GM23338 (cell line): ENCODE results near the gene SLC29A2. TPM values are rescaled to one million over a fixed set of nuclear protein-coding genes. Genes with fewer than 3 reads are reported as not detected.

Source experiments
- ATAC-seq: fragments of 200-7000 bp; cut with Tn5 transposase; 3 replicates; pipeline ENCODE4 v1.9.1; 2020
- DNase-seq: peaks from one replicate; pipeline ENCODE4 v3.0.0-alpha.2; 2015; ENCODE audit warnings: low spot score
- H2AFZ ChIP-seq: fragments of 200-600 bp; sonication (generic); 2 replicates; pipeline ENCODE4 v1.8.0; 2016; ENCODE audit warnings: antibody characterized with exemption, mild to moderate bottlenecking, moderate library complexity
- H3F3A ChIP-seq: fragments of 200-600 bp; sonication (generic); replicated peaks from 2 replicates; pipeline ENCODE4 v1.8.0; 2017; ENCODE audit warnings: antibody characterized with exemption, mixed run types, low read depth
- H3K27ac ChIP-seq: fragments of 200-600 bp; sonication (generic); 2 replicates; pipeline ENCODE4 v1.6.1; 2016; ENCODE audit warnings: low read depth
- H3K27me3 ChIP-seq: fragments of 200-600 bp; sonication (generic); 2 replicates; pipeline ENCODE4 v1.8.0; 2016; ENCODE audit warnings: mild to moderate bottlenecking, mixed run types, moderate library complexity; ENCODE audit not compliant: insufficient read depth
- H3K36me3 ChIP-seq: fragments of 200-600 bp; sonication (generic); 2 replicates; pipeline ENCODE4 v1.8.0; 2016; ENCODE audit warnings: mild to moderate bottlenecking; ENCODE audit not compliant: insufficient read depth
- H3K4me1 ChIP-seq: fragments of 200-600 bp; sonication (generic); 2 replicates; pipeline ENCODE4 v1.8.0; 2016; ENCODE audit warnings: mild to moderate bottlenecking, moderate library complexity; ENCODE audit not compliant: insufficient read depth
- H3K4me2 ChIP-seq: fragments of 200-600 bp; sonication (generic); 2 replicates; pipeline ENCODE4 v1.7.1; 2017; ENCODE audit warnings: mixed run types
- H3K4me3 ChIP-seq: fragments of 200-600 bp; sonication (generic); 2 replicates; pipeline ENCODE4 v1.6.1; 2016; ENCODE audit warnings: mixed run types
- H3K79me2 ChIP-seq: fragments of 200-600 bp; sonication (generic); replicated peaks from 2 replicates; pipeline ENCODE4 v1.8.0; 2017; ENCODE audit warnings: mild to moderate bottlenecking; ENCODE audit not compliant: insufficient read depth
- H3K9me2 ChIP-seq: fragments of 200-600 bp; sonication (generic); 2 replicates; pipeline ENCODE4 v1.8.0; 2017; ENCODE audit not compliant: insufficient read depth
- H4K20me1 ChIP-seq: fragments of 200-600 bp; sonication (generic); replicated peaks from 2 replicates; pipeline ENCODE4 v1.8.0; 2017; ENCODE audit warnings: mild to moderate bottlenecking; ENCODE audit not compliant: insufficient read depth
- H3K27ac Mint-ChIP-seq: 2 replicates; pipeline ENCODE4 v1.8.0; 2020; ENCODE audit warnings: inconsistent platforms, mild to moderate bottlenecking, moderate library complexity, mixed read lengths
- H3K27me3 Mint-ChIP-seq: 3 replicates; pipeline ENCODE4 v1.8.0; 2022; ENCODE audit warnings: low read depth, mild to moderate bottlenecking, moderate library complexity, mixed read lengths, inconsistent platforms; ENCODE audit not compliant: insufficient read depth, poor library complexity
- H3K36me3 Mint-ChIP-seq: 3 replicates; pipeline ENCODE4 v1.8.0; 2021; ENCODE audit warnings: low read depth, mild to moderate bottlenecking, inconsistent platforms, moderate library complexity, mixed read lengths
- H3K4me1 Mint-ChIP-seq: 3 replicates; pipeline ENCODE4 v1.8.0; 2020; ENCODE audit warnings: mild to moderate bottlenecking, inconsistent platforms, mixed read lengths
- H3K4me3 Mint-ChIP-seq: 3 replicates; pipeline ENCODE4 v1.8.0; 2021; ENCODE audit warnings: moderate library complexity, mild to moderate bottlenecking, inconsistent platforms, mixed read lengths
- H3K9me3 Mint-ChIP-seq: 3 replicates; pipeline ENCODE4 v1.8.0; 2020; ENCODE audit warnings: moderate library complexity, mild to moderate bottlenecking, inconsistent platforms, mixed read lengths
- CREB1 ChIP-seq: fragments of 250-450 bp; sonication (Bioruptor Pico); IDR thresholded peaks from 2 replicates; pipeline ENCODE4 v1.5.0; 2020; ENCODE audit warnings: low read depth, mild to moderate bottlenecking, moderate library complexity
- EZH2 ChIP-seq: fragments of 200-600 bp; sonication (generic); IDR thresholded peaks from one replicate; pipeline ENCODE4 v1.8.0; 2017; ENCODE audit warnings: antibody characterized with exemption, mild to moderate bottlenecking, low read depth; ENCODE audit not compliant: unreplicated experiment
- EZH2phosphoT487 ChIP-seq: fragments of 200-600 bp; sonication (generic); IDR thresholded peaks from one replicate; pipeline ENCODE4 v1.8.1; 2018; ENCODE audit warnings: antibody characterized with exemption; ENCODE audit not compliant: unreplicated experiment
- JUNB ChIP-seq: IDR thresholded peaks from one replicate; pipeline ENCODE4 v1.6.1; 2016; ENCODE audit warnings: antibody characterized with exemption; ENCODE audit not compliant: unreplicated experiment
- NANOG ChIP-seq: IDR thresholded peaks from 2 replicates; pipeline ENCODE4 v1.6.1; 2016; ENCODE audit warnings: antibody characterized with exemption, borderline replicate concordance
- POLR2AphosphoS5 ChIP-seq: IDR thresholded peaks from 2 replicates; pipeline ENCODE4 v1.6.1; 2016; ENCODE audit warnings: antibody characterized with exemption, low read depth
- STAT1 ChIP-seq: IDR thresholded peaks from one replicate; pipeline ENCODE4 v1.6.1; 2016; ENCODE audit warnings: antibody characterized with exemption; ENCODE audit not compliant: unreplicated experiment
- ZNF114 ChIP-seq: fragments of 250-450 bp; sonication (Bioruptor Pico); IDR thresholded peaks from 2 replicates; pipeline ENCODE4 v1.5.0; 2020; ENCODE audit warnings: mild to moderate bottlenecking, moderate library complexity
- ZNF331 ChIP-seq: fragments of 250-450 bp; sonication (Bioruptor Pico); IDR thresholded peaks from 2 replicates; pipeline ENCODE4 v1.5.0; 2020; ENCODE audit warnings: low read depth, mild to moderate bottlenecking, moderate library complexity
- polyA plus RNA-seq: library from polyadenylated mRNA; unstranded; fragments of >200 nt; fragmentation: Nextera tagmentation; extraction: Ambion mirVana; gene quantifications from 2 replicates; pipeline ENCODE4 v1.2.1, GENCODE V29; 2016
- total RNA-seq: library from RNA; depleted of rRNA; stranded (reverse); fragments of >200 nt; shearing (Covaris generic); gene quantifications from 2 replicates; pipeline ENCODE4 v1.2.3, GENCODE V29; 2014
- TF ChIP-seq, protein P1 (sequence below): IDR thresholded peaks from 2 replicates; pipeline ENCODE4 v1.6.1; 2016; ENCODE audit warnings: antibody characterized with exemption
- TF ChIP-seq, protein P2 (sequence below): IDR thresholded peaks from one replicate; pipeline ENCODE4 v1.6.1; 2018; ENCODE audit warnings: antibody characterized with exemption; ENCODE audit not compliant: unreplicated experiment
- TF ChIP-seq, protein P3 (sequence below), 2 experiments: fragments of 200-600 bp in 1 of 2; sonication (generic) in 1 of 2; conservative IDR thresholded peaks; 2 replicates each; pipeline versions ENCODE4 v1.5.1 to v1.6.1; 2016 to 2017; ENCODE audit warnings: antibody characterized with exemption in 2 of 2, low read depth in 2 of 2, mild to moderate bottlenecking in 2 of 2, moderate library complexity in 1 of 2
- TF ChIP-seq, protein P4 (sequence below): fragments of 250-450 bp; sonication (Bioruptor Pico); IDR thresholded peaks from 2 replicates; pipeline ENCODE4 v1.5.0; 2020; ENCODE audit warnings: mild to moderate bottlenecking, moderate library complexity

The SLC29A2 gene
- total and polyA plus RNA-seq, 2 experiments from 2014 or later, result 26.0 to 31.1 TPM

DNA sequence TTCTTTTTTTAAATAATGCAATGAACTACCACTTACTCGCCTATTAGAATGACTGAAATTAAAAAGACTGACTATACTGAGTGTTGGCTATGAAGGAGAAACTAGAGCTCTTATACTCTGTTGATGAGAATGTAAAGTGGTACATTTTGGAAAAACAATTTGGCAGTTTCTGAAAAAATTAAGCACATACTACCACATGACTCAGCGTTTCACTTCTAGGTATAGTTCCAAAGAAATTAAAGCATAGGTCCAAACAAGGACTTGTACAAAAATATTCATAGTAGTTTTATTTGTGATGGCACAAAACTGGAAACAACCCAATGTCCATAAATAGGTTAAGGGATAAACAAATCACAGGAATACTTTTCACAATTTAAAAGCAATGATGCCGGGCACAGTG is 22.4 kb upstream of the SLC29A2 start (continued):
- TF ChIP-seq POLR2AphosphoS5, result no peak
- TF ChIP-seq, protein P1, sequence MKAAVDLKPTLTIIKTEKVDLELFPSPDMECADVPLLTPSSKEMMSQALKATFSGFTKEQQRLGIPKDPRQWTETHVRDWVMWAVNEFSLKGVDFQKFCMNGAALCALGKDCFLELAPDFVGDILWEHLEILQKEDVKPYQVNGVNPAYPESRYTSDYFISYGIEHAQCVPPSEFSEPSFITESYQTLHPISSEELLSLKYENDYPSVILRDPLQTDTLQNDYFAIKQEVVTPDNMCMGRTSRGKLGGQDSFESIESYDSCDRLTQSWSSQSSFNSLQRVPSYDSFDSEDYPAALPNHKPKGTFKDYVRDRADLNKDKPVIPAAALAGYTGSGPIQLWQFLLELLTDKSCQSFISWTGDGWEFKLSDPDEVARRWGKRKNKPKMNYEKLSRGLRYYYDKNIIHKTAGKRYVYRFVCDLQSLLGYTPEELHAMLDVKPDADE, result no peak
- TF ChIP-seq, protein P2, sequence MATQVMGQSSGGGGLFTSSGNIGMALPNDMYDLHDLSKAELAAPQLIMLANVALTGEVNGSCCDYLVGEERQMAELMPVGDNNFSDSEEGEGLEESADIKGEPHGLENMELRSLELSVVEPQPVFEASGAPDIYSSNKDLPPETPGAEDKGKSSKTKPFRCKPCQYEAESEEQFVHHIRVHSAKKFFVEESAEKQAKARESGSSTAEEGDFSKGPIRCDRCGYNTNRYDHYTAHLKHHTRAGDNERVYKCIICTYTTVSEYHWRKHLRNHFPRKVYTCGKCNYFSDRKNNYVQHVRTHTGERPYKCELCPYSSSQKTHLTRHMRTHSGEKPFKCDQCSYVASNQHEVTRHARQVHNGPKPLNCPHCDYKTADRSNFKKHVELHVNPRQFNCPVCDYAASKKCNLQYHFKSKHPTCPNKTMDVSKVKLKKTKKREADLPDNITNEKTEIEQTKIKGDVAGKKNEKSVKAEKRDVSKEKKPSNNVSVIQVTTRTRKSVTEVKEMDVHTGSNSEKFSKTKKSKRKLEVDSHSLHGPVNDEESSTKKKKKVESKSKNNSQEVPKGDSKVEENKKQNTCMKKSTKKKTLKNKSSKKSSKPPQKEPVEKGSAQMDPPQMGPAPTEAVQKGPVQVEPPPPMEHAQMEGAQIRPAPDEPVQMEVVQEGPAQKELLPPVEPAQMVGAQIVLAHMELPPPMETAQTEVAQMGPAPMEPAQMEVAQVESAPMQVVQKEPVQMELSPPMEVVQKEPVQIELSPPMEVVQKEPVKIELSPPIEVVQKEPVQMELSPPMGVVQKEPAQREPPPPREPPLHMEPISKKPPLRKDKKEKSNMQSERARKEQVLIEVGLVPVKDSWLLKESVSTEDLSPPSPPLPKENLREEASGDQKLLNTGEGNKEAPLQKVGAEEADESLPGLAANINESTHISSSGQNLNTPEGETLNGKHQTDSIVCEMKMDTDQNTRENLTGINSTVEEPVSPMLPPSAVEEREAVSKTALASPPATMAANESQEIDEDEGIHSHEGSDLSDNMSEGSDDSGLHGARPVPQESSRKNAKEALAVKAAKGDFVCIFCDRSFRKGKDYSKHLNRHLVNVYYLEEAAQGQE, result no peak

DNA sequence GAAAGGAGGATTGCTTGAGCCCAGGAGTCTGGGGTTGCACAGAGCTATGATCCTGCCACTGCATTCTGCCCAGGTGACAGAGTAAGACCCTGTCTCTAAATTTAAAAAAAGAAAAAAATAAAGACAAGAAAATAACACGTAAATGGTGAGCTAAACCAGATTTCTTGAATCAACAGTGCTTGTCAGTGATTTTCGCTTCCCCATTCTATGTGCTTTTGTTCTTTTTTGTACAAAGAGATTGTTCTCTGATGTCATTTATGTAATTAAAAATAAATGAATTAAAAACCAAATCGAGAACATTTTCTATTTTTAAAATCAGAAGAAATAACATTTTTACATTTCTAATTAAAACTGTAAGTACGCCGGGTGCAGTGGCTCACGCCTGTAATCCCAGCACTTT is 19.8 kb upstream of the SLC29A2 start:
- no peaks in the 10 kb centered on the region; the same call in 2 of the 3 replicates for H3K36me3 Mint-ChIP-seq
- H3K4me3 Mint-ChIP-seq, result no peak overlapping the region
- TF ChIP-seq STAT1, result no peak
- no peak for TF ChIP-seq ZNF114 (CRISPR knock-in tag)
- TF ChIP-seq ZNF331 (CRISPR knock-in tag), result no peak
- TF ChIP-seq EZH2, result no peak
- TF ChIP-seq NANOG, result no peak
- no peak for TF ChIP-seq JUNB
- TF ChIP-seq EZH2phosphoT487, result no peak
- no peak for TF ChIP-seq CREB1
- TF ChIP-seq, protein P3, sequence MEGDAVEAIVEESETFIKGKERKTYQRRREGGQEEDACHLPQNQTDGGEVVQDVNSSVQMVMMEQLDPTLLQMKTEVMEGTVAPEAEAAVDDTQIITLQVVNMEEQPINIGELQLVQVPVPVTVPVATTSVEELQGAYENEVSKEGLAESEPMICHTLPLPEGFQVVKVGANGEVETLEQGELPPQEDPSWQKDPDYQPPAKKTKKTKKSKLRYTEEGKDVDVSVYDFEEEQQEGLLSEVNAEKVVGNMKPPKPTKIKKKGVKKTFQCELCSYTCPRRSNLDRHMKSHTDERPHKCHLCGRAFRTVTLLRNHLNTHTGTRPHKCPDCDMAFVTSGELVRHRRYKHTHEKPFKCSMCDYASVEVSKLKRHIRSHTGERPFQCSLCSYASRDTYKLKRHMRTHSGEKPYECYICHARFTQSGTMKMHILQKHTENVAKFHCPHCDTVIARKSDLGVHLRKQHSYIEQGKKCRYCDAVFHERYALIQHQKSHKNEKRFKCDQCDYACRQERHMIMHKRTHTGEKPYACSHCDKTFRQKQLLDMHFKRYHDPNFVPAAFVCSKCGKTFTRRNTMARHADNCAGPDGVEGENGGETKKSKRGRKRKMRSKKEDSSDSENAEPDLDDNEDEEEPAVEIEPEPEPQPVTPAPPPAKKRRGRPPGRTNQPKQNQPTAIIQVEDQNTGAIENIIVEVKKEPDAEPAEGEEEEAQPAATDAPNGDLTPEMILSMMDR (conservative IDR thresholded peaks at IDR 0.05; ENCODE audit: low read depth in 2 of 2), result no peak
- TF ChIP-seq, protein P4, sequence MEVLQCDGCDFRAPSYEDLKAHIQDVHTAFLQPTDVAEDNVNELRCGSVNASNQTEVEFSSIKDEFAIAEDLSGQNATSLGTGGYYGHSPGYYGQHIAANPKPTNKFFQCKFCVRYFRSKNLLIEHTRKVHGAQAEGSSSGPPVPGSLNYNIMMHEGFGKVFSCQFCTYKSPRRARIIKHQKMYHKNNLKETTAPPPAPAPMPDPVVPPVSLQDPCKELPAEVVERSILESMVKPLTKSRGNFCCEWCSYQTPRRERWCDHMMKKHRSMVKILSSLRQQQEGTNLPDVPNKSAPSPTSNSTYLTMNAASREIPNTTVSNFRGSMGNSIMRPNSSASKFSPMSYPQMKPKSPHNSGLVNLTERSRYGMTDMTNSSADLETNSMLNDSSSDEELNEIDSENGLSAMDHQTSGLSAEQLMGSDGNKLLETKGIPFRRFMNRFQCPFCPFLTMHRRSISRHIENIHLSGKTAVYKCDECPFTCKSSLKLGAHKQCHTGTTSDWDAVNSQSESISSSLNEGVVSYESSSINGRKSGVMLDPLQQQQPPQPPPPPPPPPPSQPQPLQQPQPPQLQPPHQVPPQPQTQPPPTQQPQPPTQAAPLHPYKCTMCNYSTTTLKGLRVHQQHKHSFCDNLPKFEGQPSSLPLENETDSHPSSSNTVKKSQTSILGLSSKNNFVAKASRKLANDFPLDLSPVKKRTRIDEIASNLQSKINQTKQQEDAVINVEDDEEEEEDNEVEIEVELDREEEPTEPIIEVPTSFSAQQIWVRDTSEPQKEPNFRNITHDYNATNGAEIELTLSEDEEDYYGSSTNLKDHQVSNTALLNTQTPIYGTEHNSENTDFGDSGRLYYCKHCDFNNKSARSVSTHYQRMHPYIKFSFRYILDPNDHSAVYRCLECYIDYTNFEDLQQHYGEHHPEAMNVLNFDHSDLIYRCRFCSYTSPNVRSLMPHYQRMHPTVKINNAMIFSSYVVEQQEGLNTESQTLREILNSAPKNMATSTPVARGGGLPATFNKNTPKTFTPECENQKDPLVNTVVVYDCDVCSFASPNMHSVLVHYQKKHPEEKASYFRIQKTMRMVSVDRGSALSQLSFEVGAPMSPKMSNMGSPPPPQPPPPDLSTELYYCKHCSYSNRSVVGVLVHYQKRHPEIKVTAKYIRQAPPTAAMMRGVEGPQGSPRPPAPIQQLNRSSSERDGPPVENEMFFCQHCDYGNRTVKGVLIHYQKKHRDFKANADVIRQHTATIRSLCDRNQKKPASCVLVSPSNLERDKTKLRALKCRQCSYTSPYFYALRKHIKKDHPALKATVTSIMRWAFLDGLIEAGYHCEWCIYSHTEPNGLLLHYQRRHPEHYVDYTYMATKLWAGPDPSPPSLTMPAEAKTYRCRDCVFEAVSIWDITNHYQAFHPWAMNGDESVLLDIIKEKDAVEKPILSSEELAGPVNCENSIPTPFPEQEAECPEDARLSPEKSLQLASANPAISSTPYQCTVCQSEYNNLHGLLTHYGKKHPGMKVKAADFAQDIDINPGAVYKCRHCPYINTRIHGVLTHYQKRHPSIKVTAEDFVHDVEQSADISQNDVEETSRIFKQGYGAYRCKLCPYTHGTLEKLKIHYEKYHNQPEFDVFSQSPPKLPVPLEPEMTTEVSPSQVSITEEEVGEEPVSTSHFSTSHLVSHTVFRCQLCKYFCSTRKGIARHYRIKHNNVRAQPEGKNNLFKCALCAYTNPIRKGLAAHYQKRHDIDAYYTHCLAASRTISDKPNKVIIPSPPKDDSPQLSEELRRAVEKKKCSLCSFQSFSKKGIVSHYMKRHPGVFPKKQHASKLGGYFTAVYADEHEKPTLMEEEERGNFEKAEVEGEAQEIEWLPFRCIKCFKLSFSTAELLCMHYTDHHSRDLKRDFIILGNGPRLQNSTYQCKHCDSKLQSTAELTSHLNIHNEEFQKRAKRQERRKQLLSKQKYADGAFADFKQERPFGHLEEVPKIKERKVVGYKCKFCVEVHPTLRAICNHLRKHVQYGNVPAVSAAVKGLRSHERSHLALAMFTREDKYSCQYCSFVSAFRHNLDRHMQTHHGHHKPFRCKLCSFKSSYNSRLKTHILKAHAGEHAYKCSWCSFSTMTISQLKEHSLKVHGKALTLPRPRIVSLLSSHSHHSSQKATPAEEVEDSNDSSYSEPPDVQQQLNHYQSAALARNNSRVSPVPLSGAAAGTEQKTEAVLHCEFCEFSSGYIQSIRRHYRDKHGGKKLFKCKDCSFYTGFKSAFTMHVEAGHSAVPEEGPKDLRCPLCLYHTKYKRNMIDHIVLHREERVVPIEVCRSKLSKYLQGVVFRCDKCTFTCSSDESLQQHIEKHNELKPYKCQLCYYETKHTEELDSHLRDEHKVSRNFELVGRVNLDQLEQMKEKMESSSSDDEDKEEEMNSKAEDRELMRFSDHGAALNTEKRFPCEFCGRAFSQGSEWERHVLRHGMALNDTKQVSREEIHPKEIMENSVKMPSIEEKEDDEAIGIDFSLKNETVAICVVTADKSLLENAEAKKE, result no peak

More for the DNA sequence above, 19.8 kb upstream of the SLC29A2 start:
- ATAC-seq (no peak), DNase-seq (no peak)
- Histone ChIP-seq H3K36me3 (no peaks in the 10 kb centered on the region), H3K27ac (no peak overlapping the region), H3F3A (no peaks in the 10 kb centered on the region; the same call in 1 of the 2 replicates), H3K27me3 (no peaks in the 10 kb centered on the region), H3K79me2 (no peaks in the 10 kb centered on the region), H4K20me1 (no peaks in the 10 kb centered on the region), H3K4me2 (no peak overlapping the region), H2AFZ (no peak overlapping the region), H3K4me1 (no peaks in the 10 kb centered on the region), H3K4me3 (no peak overlapping the region), H3K9me2 (no peaks in the 10 kb centered on the region)
- Mint-ChIP-seq H3K9me3 (peaks cover 11% of the 10 kb centered on the region), H3K27ac (no peak overlapping the region), H3K27me3 (peaks cover 4% of the 10 kb centered on the region), H3K4me1 (no peaks in the 10 kb centered on the region)
